ENCODE measurements around the gene ZNF143. TPM values are rescaled to one million over a fixed set of nuclear protein-coding genes. Genes with fewer than 3 reads are reported as not detected.

The ZNF143 gene
- total and polyA plus RNA-seq, 2 of the 13 experiments (the other 11 are each of a cell fraction or from before 2014, with no cell fraction given): 22.4 to 35.6 TPM

DNA sequence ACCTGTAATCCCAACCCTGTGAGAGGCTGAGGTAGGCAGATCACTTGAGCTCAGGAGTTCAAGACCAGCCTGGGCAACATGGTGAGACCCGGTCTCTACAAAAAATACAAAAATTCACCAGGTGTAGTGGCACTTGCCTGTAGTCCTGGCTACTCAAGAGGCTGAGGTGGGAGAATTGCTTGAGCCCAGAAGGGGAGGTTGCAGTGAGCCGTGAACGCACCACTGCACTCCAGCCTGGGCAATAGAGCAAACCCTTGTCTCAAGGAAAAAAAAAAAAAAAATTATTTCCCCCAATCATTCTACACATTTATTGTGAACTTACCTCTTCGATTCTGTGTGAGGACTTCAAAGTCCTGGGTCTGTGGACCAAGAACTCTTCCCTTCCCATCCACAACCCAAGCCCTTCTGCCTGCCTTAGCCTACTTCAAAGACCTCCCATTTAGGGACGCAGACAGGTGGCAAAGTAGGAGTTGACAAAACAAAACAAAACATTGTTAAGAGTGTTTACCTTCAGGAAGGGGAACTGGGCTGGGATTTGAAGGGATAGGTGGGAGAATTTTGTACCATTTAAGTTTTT is 108.9 kb downstream of the ZNF143 start (continued):
- TF ChIP-seq SP4 (CRISPR knock-in tag; IDR thresholded peaks at IDR 0.05) (no peak), PAWR (CRISPR knock-in tag; IDR thresholded peaks at IDR 0.05; ENCODE audit: borderline replicate concordance) (no peak), TBX2 (CRISPR knock-in tag; IDR thresholded peaks at IDR 0.05; ENCODE audit: borderline replicate concordance) (peak; percentile 3; the same call in 1 of the 2 replicates), ZNF777 (CRISPR knock-in tag; IDR thresholded peaks at IDR 0.05) (no peak), ZMYM2 (CRISPR knock-in tag; IDR thresholded peaks at IDR 0.05) (no peak), NKX3-1 (CRISPR knock-in tag; IDR thresholded peaks at IDR 0.05) (0 out of 2 replicates have a peak, but pooled peaks have one; percentile 1), KAT2B (IDR thresholded peaks at IDR 0.05; ENCODE audit: borderline replicate concordance, low read depth, low read length) (no peak), KDM2A (CRISPR knock-in tag; IDR thresholded peaks at IDR 0.05; ENCODE audit: borderline replicate concordance, low read depth) (no peak; the same call in 1 of the 2 replicates), ZC3H4 (CRISPR knock-in tag; IDR thresholded peaks at IDR 0.05; ENCODE audit: borderline replicate concordance) (no peak), ZNF564 (CRISPR knock-in tag; IDR thresholded peaks at IDR 0.05) (peak; percentile 11; the same call in 1 of the 2 replicates), DR1 (CRISPR knock-in tag; IDR thresholded peaks at IDR 0.05) (no peak), RXRB (CRISPR knock-in tag; IDR thresholded peaks at IDR 0.05; ENCODE audit: borderline replicate concordance) (no peak), NR2C2 (CRISPR knock-in tag; IDR thresholded peaks at IDR 0.05; ENCODE audit: borderline replicate concordance) (peak; percentile 6; the same call in 1 of the 2 replicates), ZNF7 (CRISPR knock-in tag; IDR thresholded peaks at IDR 0.05) (no peak), ZNF75D (CRISPR knock-in tag; IDR thresholded peaks at IDR 0.05; ENCODE audit: borderline replicate concordance) (no peak), SKI (IDR thresholded peaks at IDR 0.05; ENCODE audit: partially characterized antibody) (no peak), ZNF816 (CRISPR knock-in tag; IDR thresholded peaks at IDR 0.05; ENCODE audit: borderline replicate concordance) (0 out of 2 replicates have a peak, but pooled peaks have one; percentile 34), MEIS2 (CRISPR knock-in tag; IDR thresholded peaks at IDR 0.05) (0 out of 2 replicates have a peak, but pooled peaks have one; percentile 11), NFATC3 (CRISPR knock-in tag; IDR thresholded peaks at IDR 0.05) (no peak), ZNF703 (CRISPR knock-in tag; IDR thresholded peaks at IDR 0.05; ENCODE audit: borderline replicate concordance) (0 out of 2 replicates have a peak, but pooled peaks have one; percentile 14), ZNF383 (CRISPR knock-in tag; IDR thresholded peaks at IDR 0.05; ENCODE audit: borderline replicate concordance) (no peak), SAP130 (CRISPR knock-in tag; IDR thresholded peaks at IDR 0.05; ENCODE audit: low read depth) (no peak), ZNF674 (CRISPR knock-in tag; IDR thresholded peaks at IDR 0.05; ENCODE audit: low read depth) (no peak), JUND (CRISPR knock-in tag; IDR thresholded peaks at IDR 0.05) (no peak), NFKBIZ (CRISPR knock-in tag; IDR thresholded peaks at IDR 0.05) (0 out of 2 replicates have a peak, but pooled peaks have one; percentile 6), KLF9 (CRISPR knock-in tag; IDR thresholded peaks at IDR 0.05; ENCODE audit: low read depth) (no peak), REXO4 (CRISPR knock-in tag; IDR thresholded peaks at IDR 0.05; ENCODE audit: borderline replicate concordance) (no peak), ZFP82 (CRISPR knock-in tag; IDR thresholded peaks at IDR 0.05; ENCODE audit: borderline replicate concordance) (0 out of 2 replicates have a peak, but pooled peaks have one; percentile 60), ZBTB7B (CRISPR knock-in tag; IDR thresholded peaks at IDR 0.05) (no peak)
- TF ChIP-seq, protein P1, sequence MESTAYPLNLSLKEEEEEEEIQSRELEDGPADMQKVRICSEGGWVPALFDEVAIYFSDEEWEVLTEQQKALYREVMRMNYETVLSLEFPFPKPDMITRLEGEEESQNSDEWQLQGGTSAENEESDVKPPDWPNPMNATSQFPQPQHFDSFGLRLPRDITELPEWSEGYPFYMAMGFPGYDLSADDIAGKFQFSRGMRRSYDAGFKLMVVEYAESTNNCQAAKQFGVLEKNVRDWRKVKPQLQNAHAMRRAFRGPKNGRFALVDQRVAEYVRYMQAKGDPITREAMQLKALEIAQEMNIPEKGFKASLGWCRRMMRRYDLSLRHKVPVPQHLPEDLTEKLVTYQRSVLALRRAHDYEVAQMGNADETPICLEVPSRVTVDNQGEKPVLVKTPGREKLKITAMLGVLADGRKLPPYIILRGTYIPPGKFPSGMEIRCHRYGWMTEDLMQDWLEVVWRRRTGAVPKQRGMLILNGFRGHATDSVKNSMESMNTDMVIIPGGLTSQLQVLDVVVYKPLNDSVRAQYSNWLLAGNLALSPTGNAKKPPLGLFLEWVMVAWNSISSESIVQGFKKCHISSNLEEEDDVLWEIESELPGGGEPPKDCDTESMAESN (CRISPR knock-in tag; conservative IDR thresholded peaks at IDR 0.05): no peak
